ENCODE results near the gene ZNF331.

The ZNF331 gene

GRCh38 chr19:53626486-53626885 is 88.5 kb downstream of the ZNF331 start:
- no peak for DNase-seq (ENCODE audit: low read depth in 2 of 2, low spot score in 1 of 2)

GRCh38 chr19:53626976-53627375 is 89.0 kb downstream of the ZNF331 start:
- no peak for DNase-seq (ENCODE audit: low read depth in 2 of 2, low spot score in 1 of 2)

Data from stimulated activated CD8-positive, alpha-beta memory T cell treated with anti-CD3 and anti-CD28 coated beads, Interleukin-4, amount 100 ng/mL, for 1 hour (primary cell).